ENCODE data around the gene C17orf107.

C17orf107 gene

GRCh38 chr17:4948166-4948930, 49.0 kb downstream of the C17orf107 start, which contains the start of gene PFN1:
TSS of gene PFN1 (minus strand) at chr17:4948530. CDS start at chr17:4948394, 136 bp downstream.
- peak; percentile 73 to 89 for DNase-seq (ENCODE audit: low read depth in 1 of 2, low spot score in 1 of 2)

DNA sequence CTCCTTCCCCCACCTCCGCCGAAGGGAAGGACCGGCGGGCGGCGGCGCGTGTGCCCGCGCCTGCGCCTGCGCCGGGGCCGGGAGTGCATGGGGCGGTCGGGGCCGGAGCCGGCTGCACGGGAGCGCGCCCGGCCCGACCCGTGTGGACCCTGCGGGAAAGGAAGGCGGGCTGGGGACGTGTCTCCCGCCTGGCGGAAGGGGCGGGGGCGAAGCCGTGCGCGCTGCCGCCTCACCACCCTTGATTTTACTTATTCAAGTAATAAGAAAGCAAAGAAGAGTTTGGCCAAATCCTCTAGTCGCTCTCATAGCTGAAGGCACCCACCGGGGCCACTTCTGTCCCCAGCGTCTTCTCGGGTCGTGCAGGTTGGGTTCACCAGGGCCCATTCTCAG, 49.6 kb downstream of the C17orf107 start:
- peak; percentile 63 to 67 for DNase-seq (ENCODE audit: low read depth in 1 of 2, low spot score in 1 of 2)

DNA sequence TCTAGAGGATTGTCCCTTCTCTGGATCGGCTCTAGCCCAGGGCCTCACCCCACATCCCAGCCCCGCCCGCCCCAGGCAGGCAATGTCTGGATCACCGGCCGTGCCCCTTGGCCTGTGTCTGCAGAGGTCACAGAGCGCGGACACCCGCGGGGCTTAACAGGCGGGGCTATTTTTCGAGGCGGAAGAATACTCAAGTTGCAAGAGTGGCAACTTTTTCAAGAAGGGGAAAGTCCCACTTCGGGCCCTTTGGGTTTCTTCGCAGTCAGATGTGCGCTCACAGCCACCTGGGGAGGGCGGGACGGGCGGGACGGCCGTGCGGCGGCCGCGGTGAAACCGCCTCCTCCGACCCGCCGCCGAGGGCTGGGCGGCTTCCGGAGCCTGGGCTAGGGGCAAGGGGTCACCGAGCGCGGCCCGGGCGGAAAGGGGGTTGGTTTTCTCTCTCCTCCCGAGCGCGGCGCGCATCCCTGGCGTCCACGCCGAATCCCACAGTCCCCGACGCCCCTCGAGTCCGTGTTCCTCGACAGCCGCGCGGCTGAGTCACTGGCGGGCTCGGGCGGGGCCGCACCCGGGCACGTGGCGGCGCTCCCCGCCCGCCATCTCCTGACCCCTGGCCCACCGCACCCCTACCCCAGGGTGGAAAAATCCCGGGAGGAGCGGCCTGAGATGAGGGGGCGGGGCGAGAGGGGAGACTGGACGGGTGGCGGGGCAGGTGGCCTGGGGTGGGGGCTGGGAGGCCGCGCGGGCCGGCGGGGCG, 50.2 kb downstream of the C17orf107 start:
- peak; percentile 68 to 76 for DNase-seq (ENCODE audit: low read depth in 1 of 2, low spot score in 1 of 2)

- DNase-seq (ENCODE audit: low read depth in 1 of 2, low spot score in 1 of 2), result no peak
These were observed 50.9 kb downstream of the C17orf107 start for GRCh38 chr17:4950075-4950745.

DNA sequence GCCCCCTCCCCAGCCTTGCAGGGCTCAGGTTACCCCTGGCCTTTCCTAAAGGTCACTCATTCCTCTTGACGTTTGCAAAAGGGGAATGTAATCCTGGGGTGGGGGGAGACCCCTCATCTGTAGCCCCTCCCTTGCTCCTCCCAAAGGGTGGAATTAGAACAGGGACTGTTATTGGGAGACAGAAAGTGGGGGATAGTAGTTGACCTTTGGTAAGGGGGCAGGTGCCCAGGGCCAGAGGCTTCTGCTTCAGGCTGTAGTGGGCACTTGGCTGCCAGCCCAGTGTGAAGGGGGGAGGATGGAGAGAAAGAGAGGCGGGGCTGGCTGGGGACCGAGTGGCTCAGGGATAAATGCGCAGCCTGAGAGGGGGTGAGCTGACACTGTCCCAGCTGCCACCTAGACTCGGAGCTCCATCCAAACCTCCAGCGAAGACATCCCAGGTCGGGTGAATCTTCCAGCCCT, 51.4 kb downstream of the C17orf107 start, which contains the start of gene ENO3:
ENO3 (plus strand) TSS at position 374 of the 459 bp plus-strand sequence. CDS start 711 bp downstream, outside the sequence.
- DNase-seq (ENCODE audit: low read depth in 1 of 2, low spot score in 1 of 2), result no peak

DNA sequence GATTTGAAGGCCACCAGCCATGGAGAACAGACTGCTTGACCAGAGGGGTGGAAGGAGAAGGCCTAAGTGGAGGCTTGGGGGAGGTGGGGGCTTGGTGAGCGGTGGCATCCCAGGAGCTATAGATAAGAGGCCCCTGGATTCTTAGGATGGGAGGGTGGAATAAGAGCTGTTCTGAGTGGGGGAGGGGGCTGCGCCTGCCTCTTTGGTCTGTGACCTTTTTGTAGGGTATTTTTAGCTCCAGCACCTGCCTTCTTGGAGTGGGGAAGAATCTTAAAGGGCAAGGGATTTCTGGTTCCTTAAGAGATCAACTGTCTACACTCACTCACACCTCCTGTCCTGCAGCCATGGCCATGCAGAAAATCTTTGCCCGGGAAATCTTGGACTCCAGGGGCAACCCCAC, 52.1 kb downstream of the C17orf107 start:
- no peak for DNase-seq (ENCODE audit: low read depth in 1 of 2, low spot score in 1 of 2)
